HepG2 (cell line): ENCODE data around the gene ITIH6. TPM values are rescaled to one million over a fixed set of nuclear protein-coding genes. Genes with fewer than 3 reads are reported as not detected.

ENCODE experiments used
- ATAC-seq: fragments of 200-7000 bp; cut with Tn5 transposase; 3 replicates; pipeline ENCODE4 v1.9.1; 2020; ENCODE audit warnings: mild to moderate bottlenecking, moderate library complexity
- BruUV-seq: library from RNA; stranded (reverse); fragments of 400-500 nt; replicated peaks from 2 replicates; lab custom pipeline; 2021; lab: Mats Ljungman, UMichigan
- CTCF ChIA-PET: fragments of 300-600 bp; formaldehyde crosslinking; extraction: SDS; loops from one replicate; lab custom pipeline; 2021; ENCODE audit warnings: low total read pairs, inconsistent platforms, low intra/inter-chr PET ratio; lab: Yijun Ruan, JAX
- POLR2A ChIA-PET: fragments of 350-600 bp; sonication (Branson Sonifier 250); formaldehyde crosslinking; loops from one replicate; lab custom pipeline; 2020; ENCODE audit warnings: antibody characterized with exemption, inconsistent platforms; lab: Yijun Ruan, JAX
- DNase-seq: peaks from one replicate; pipeline ENCODE4 v3.0.0-alpha.2; 2015; ENCODE audit warnings: low spot score
- FAIRE-seq: peaks from 3 replicates; lab custom pipeline; 2011; peaks lifted over from hg19 to GRCh38; lab: Jason Lieb, UNC
- H2AFZ ChIP-seq: one replicate; pipeline ENCODE4 v1.6.1; 2011; ENCODE audit warnings: low read length, inconsistent platforms
- H3K27ac ChIP-seq: fragments of 300-600 bp; 3 replicates; pipeline ENCODE4 v1.8.0; 2011; ENCODE audit warnings: mixed run types, mild to moderate bottlenecking, mixed read lengths, low read length, inconsistent platforms; ENCODE audit not compliant: insufficient read depth; ENCODE audit errors: extremely low read length
- H3K27me3 ChIP-seq, 2 experiments: fragments of 200-600 bp in 1 of 2; 2 replicates in 1 of 2; 3 replicates in 1 of 2; pipeline versions ENCODE4 v1.6.0 to v1.8.0; 2011; ENCODE audit warnings: low read length in 2 of 2, mild to moderate bottlenecking in 2 of 2, moderate library complexity in 2 of 2, inconsistent platforms in 1 of 2; ENCODE audit not compliant: insufficient read depth in 2 of 2, control insufficient read depth in 1 of 2
- H3K36me3 ChIP-seq, 2 experiments: fragments of 200-600 bp in 1 of 2; replicated peaks in 1 of 2; 2 replicates in 1 of 2; 3 replicates in 1 of 2; pipeline versions ENCODE4 v1.5.1 to v1.8.0; 2011; ENCODE audit warnings: low read length in 2 of 2, inconsistent platforms in 1 of 2; ENCODE audit not compliant: insufficient read depth in 2 of 2, control insufficient read depth in 1 of 2
- H3K4me1 ChIP-seq: 2 replicates; pipeline ENCODE4 v1.5.1; 2012; ENCODE audit warnings: low read length, inconsistent platforms; ENCODE audit not compliant: insufficient read depth
- H3K4me2 ChIP-seq: 2 replicates; pipeline ENCODE4 v1.6.0; 2011; ENCODE audit warnings: low read depth, low read length, inconsistent platforms
- H3K4me3 ChIP-seq, 3 experiments: fragments of 200-600 bp in 1 of 3; sonication (generic), shearing (Covaris generic) in 1 of 3; replicated peaks in 1 of 3; 2 replicates each; pipeline ENCODE4 v1.5.1; 2011 to 2016; ENCODE audit warnings: low read length in 3 of 3, inconsistent platforms in 2 of 3, low read depth in 2 of 3, mild to moderate bottlenecking in 2 of 3, control low read depth in 1 of 3, mixed read lengths in 1 of 3; ENCODE audit not compliant: insufficient read depth in 1 of 3
- H3K79me2 ChIP-seq: one replicate; pipeline ENCODE4 v1.6.1; 2011; ENCODE audit warnings: low read length, inconsistent platforms; ENCODE audit not compliant: insufficient read depth
- H3K9ac ChIP-seq: 2 replicates; pipeline ENCODE4 v1.6.0; 2011; ENCODE audit warnings: mild to moderate bottlenecking, low read depth, low read length, inconsistent platforms; ENCODE audit not compliant: insufficient read depth
- H3K9me3 ChIP-seq: 2 replicates; pipeline ENCODE4 v1.5.1; 2012; ENCODE audit warnings: mild to moderate bottlenecking, low read length
- H4K20me1 ChIP-seq: 2 replicates; pipeline ENCODE4 v1.6.0; 2011; ENCODE audit warnings: inconsistent platforms, mild to moderate bottlenecking, low read length, moderate library complexity; ENCODE audit not compliant: insufficient read depth
- ARID4A ChIP-seq: sonication (generic); formaldehyde crosslinking; IDR thresholded peaks from 2 replicates; pipeline ENCODE4 v1.5.0; 2020; ENCODE audit warnings: mild to moderate bottlenecking, missing genetic modification reagents, borderline replicate concordance
- DMAP1 ChIP-seq: IDR thresholded peaks from 2 replicates; pipeline ENCODE4 v1.6.1; 2016
- ERF ChIP-seq: IDR thresholded peaks from 2 replicates; pipeline ENCODE4 v1.6.1; 2018; ENCODE audit warnings: missing biosample characterization, missing genetic modification reagents
- GABPA ChIP-seq, 2 experiments: IDR thresholded peaks; 2 replicates each; pipeline ENCODE4 v1.6.1; 2011 to 2016; ENCODE audit warnings: low read depth in 2 of 2, low read length in 1 of 2, missing biosample characterization in 1 of 2, missing genetic modification characterization in 1 of 2
- GMEB2 ChIP-seq: IDR thresholded peaks from 2 replicates; pipeline ENCODE4 v1.6.1; 2016; ENCODE audit warnings: missing biosample characterization, missing genetic modification reagents, low read depth
- HNRNPL ChIP-seq: fragments of 200-400 bp; formaldehyde crosslinking; IDR thresholded peaks from 2 replicates; pipeline ENCODE4 v1.6.1; 2017; ENCODE audit warnings: mild to moderate bottlenecking, low read depth, low read length
- KLF12 ChIP-seq: sonication (generic); formaldehyde crosslinking; IDR thresholded peaks from 2 replicates; pipeline ENCODE4 v1.4.0; 2020; ENCODE audit warnings: missing genetic modification reagents, borderline replicate concordance
- MLXIP ChIP-seq: sonication (generic); formaldehyde crosslinking; IDR thresholded peaks from 2 replicates; pipeline ENCODE4 v1.9.0; 2021; ENCODE audit warnings: missing genetic modification reagents, borderline replicate concordance
- TP53 ChIP-seq: sonication (generic); formaldehyde crosslinking; conservative IDR thresholded peaks from 2 replicates; pipeline ENCODE4 v1.4.0; 2020; ENCODE audit warnings: missing genetic modification reagents
- U2AF1 ChIP-seq: fragments of 200-400 bp; formaldehyde crosslinking; optimal IDR thresholded peaks from 2 replicates; pipeline ENCODE3; 2017; ENCODE audit warnings: mild to moderate bottlenecking, low read depth, low read length
- ZNF788 ChIP-seq: sonication (generic); formaldehyde crosslinking; IDR thresholded peaks from 2 replicates; pipeline ENCODE4 v1.5.0; 2020; ENCODE audit warnings: mild to moderate bottlenecking, missing genetic modification reagents, borderline replicate concordance
- WGBS: methylation state at CpG from one replicate; pipeline ENCODE4 v1.1.6; 2017; ENCODE audit warnings: low lambda C conversion rate; 5-methylcytosine and 5-hydroxymethylcytosine counted together
- in situ Hi-C: cut with HindIII; loops from 2 replicates; pipeline ENCODE4 v1.10.0; 2017; ENCODE audit warnings: low pct_unique_long_range_greater_than_20kb; ENCODE audit not compliant: extremely low pct_ligation_motif_present
- intact Hi-C: fragments of 100-400 bp; cut with micrococcal nuclease; formaldehyde crosslinking; loops from one replicate; pipeline ENCODE4 v1.10.0; 2022; ENCODE audit not compliant: unreplicated experiment
- polyA plus RNA-seq, 8 experiments: library from polyadenylated mRNA; depleted of rRNA in 3 of 8; stranded (reverse) in 7 of 8; unstranded in 1 of 8; fragments of >200 nt; fragmentation: Illumina TruSeq in 4 of 8; extraction: Trizol in 4 of 8; gene quantifications; 2 replicates each; pipeline versions ENCODE4 v1.2.1 to v1.2.3, GENCODE V29; 2011 to 2016; ENCODE audit warnings: low read depth in 4 of 8, missing spikeins in 1 of 8, mixed read lengths in 1 of 8; ENCODE audit not compliant: insufficient read depth in 1 of 8
- total RNA-seq, 5 experiments: library from RNA; depleted of rRNA; stranded (reverse); fragments of >200 nt; fragmentation: Illumina TruSeq; extraction: Trizol; gene quantifications; 2 replicates each; pipeline ENCODE4 v1.2.3, GENCODE V29; 2016; ENCODE audit warnings: low read depth in 1 of 5

The ITIH6 gene
- total and polyA plus RNA-seq, 2 of the 13 experiments (the other 11 are each of a cell fraction or from before 2014, with no cell fraction given), result not detected

- TF ChIP-seq DMAP1 (CRISPR knock-in tag) (0 out of 2 replicates have a peak, but pooled peaks have one; percentile 32), ERF (CRISPR knock-in tag) (0 out of 2 replicates have a peak, but pooled peaks have one; percentile 27), HNRNPL (no peak), ARID4A (CRISPR knock-in tag) (peak; percentile 37; the same call in 1 of the 2 replicates), ZNF788 (CRISPR knock-in tag) (no peak; the same call in 1 of the 2 replicates)
These were observed 10.8 kb upstream of the ITIH6 start (continued) for GRCh38 chrX:54808605-54809483.

GRCh38 chrX:54808109-54808604 lies 10.1 kb upstream of the ITIH6 start:
- DNase-seq (peak; percentile 2), FAIRE-seq (no peak), ATAC-seq (peak; percentile 64)
- no TSS peak for BruUV-seq
- peak overlapping the region; percentile 64 to 85 (median 67) for H3K4me3 ChIP-seq
- H3K9me3 ChIP-seq, result no peaks in the 10 kb centered on the region
- in situ Hi-C loops (no loop called here), intact Hi-C loops (no loop called here)
- CTCF ChIA-PET, result no interaction called here
- peak overlapping the region; percentile 54 for H3K27ac ChIP-seq
- H4K20me1 ChIP-seq, result no peaks in the 10 kb centered on the region
- H3K79me2 ChIP-seq, result peaks cover 24% of the 10 kb centered on the region
- under 1% methylated on average over 11 of the region's 23 CpGs for WGBS
- peak overlapping the region; percentile 43 for H3K9ac ChIP-seq
- H3K36me3 ChIP-seq, result peaks cover 3 to 22% of the 10 kb centered on the region in 2 experiments; a peak in 4 of 5 replicates
- peak overlapping the region; percentile 78 for H3K4me2 ChIP-seq
- peak overlapping the region; percentile 27 for H2AFZ ChIP-seq
- H3K4me1 ChIP-seq, result peaks cover 20% of the 10 kb centered on the region
- H3K27me3 ChIP-seq, result no peaks in the 10 kb centered on the region; a peak in 1 of 5 replicates
- POLR2A ChIA-PET, result interaction anchor here (1.0 to 2.0 kb wide), 3 partner anchors 11 to 192 kb away, joined by 3 to 13 read pairs (median 4); partner anchors contain the start of gene APEX2
- no peak for TF ChIP-seq TP53 (CRISPR knock-in tag)
- TF ChIP-seq GABPA (IDR thresholded peaks at IDR 0.05; ENCODE audit: low read depth, low read length), result peak; percentile 68
- TF ChIP-seq GABPA (CRISPR knock-in tag; IDR thresholded peaks at IDR 0.05; ENCODE audit: low read depth), result peak; percentile 87
- no peak for TF ChIP-seq GMEB2 (CRISPR knock-in tag)
- no peak for TF ChIP-seq MLXIP
- TF ChIP-seq U2AF1, result no peak
- TF ChIP-seq KLF12 (CRISPR knock-in tag), result no peak
